ENCODE measurements around the gene CYP4F11.
"Not testable (repeated sequence)": the region's sequence is repeated elsewhere in the genome, so short reads cannot be mapped to it uniquely, and the experiment has no call there.

Gene CYP4F11

GRCh38 chr19:15922021-15922420, 12.3 kb downstream of the CYP4F11 start:
- DNase-seq: no peak

GRCh38 chr19:15919243-15919642, 15.1 kb downstream of the CYP4F11 start:
- no peak for DNase-seq

- DNase-seq: no peak
Observed at GRCh38 chr19:15915109-15915508, 19.2 kb downstream of the CYP4F11 start.

GRCh38 chr19:15913830-15914229, 20.5 kb downstream of the CYP4F11 start:
- DNase-seq: no peak

GRCh38 chr19:15913384-15913783, 20.9 kb downstream of the CYP4F11 start:
- no peak for DNase-seq

GRCh38 chr19:15911599-15912235, 22.6 kb downstream of the CYP4F11 start:
- DNase-seq: no peak

GRCh38 chr19:15905026-15905425, 29.3 kb downstream of the CYP4F11 start:
- no peak for DNase-seq

GRCh38 chr19:15902898-15903297, 31.4 kb downstream of the CYP4F11 start:
- DNase-seq: not testable (repeated sequence)

- DNase-seq: no peak
Observed at GRCh38 chr19:15902254-15902653, 32.1 kb downstream of the CYP4F11 start.

- DNase-seq: no peak
Observed at GRCh38 chr19:15900504-15900903, 33.8 kb downstream of the CYP4F11 start.

- DNase-seq: not testable (repeated sequence)
Observed at GRCh38 chr19:15900032-15900431, 34.3 kb downstream of the CYP4F11 start.

GRCh38 chr19:15899561-15899960, 34.8 kb downstream of the CYP4F11 start:
- DNase-seq: not testable (repeated sequence)

GRCh38 chr19:15897738-15898276, 36.5 kb downstream of the CYP4F11 start, which contains the start of gene CYP4F2:
Gene CYP4F2, minus strand, starts transcription at chr19:15898074. Its CDS starts 463 bp downstream, at chr19:15897611.
- no peak for DNase-seq

- no peak for DNase-seq
Observed at GRCh38 chr19:15897026-15897737, 37.1 kb downstream of the CYP4F11 start.

GRCh38 chr19:15895876-15896430, 38.4 kb downstream of the CYP4F11 start:
- DNase-seq: no peak

- DNase-seq: no peak
Observed at GRCh38 chr19:15894359-15894758, 40.0 kb downstream of the CYP4F11 start.

- no peak for DNase-seq
Observed at GRCh38 chr19:15893477-15893876, 40.9 kb downstream of the CYP4F11 start.

GRCh38 chr19:15892012-15892411, 42.3 kb downstream of the CYP4F11 start:
- DNase-seq: no peak

- no peak for DNase-seq
Observed at GRCh38 chr19:15891434-15891833, 42.9 kb downstream of the CYP4F11 start.

GRCh38 chr19:15889339-15889738, 45.0 kb downstream of the CYP4F11 start:
- not testable (repeated sequence) for DNase-seq

GRCh38 chr19:15885919-15886318, 48.4 kb downstream of the CYP4F11 start:
- DNase-seq: no peak

GRCh38 chr19:15885167-15885566, 49.2 kb downstream of the CYP4F11 start:
- DNase-seq: no peak

GRCh38 chr19:15883329-15883728, 51.0 kb downstream of the CYP4F11 start:
- not testable (repeated sequence) for DNase-seq
